IMR-90 (cell line): ENCODE data around the gene KCNMA1. TPM values are rescaled to one million over a fixed set of nuclear protein-coding genes. Genes with fewer than 3 reads are reported as not detected.

Experiments
- ATAC-seq: fragments of 200-7000 bp; cut with Tn5 transposase; 2 replicates; pipeline ENCODE4 v1.9.1; 2020; ENCODE audit warnings: low read depth, mild to moderate bottlenecking, moderate library complexity
- BruUV-seq: library from RNA; stranded (reverse); fragments of 400-500 nt; replicated peaks from 2 replicates; lab custom pipeline; 2021; lab: Mats Ljungman, UMichigan
- CTCF ChIA-PET: fragments of 300-600 bp; formaldehyde crosslinking; extraction: SDS; loops from one replicate; lab custom pipeline; 2021; ENCODE audit warnings: antibody characterized with exemption; lab: Yijun Ruan, JAX
- POLR2A ChIA-PET: fragments of 300-600 bp; sonication (Branson Sonifier 250); formaldehyde crosslinking; loops from one replicate; lab custom pipeline; 2022; ENCODE audit warnings: antibody characterized with exemption; ENCODE audit not compliant: unreplicated experiment; lab: Charles Lee
- DNase-seq: peaks from one replicate; pipeline ENCODE4 v3.0.0; 2013
- H2AFZ ChIP-seq: replicated peaks from 2 replicates; pipeline ENCODE3; 2013; ENCODE audit warnings: low read length, mild to moderate bottlenecking; ENCODE audit not compliant: poor library complexity
- H2AK5ac ChIP-seq: 2 replicates; pipeline ENCODE4 v1.6.1; 2013; ENCODE audit warnings: low read depth, low read length, inconsistent platforms
- H2AK9ac ChIP-seq: replicated peaks from 2 replicates; pipeline ENCODE3; 2013; ENCODE audit warnings: mild to moderate bottlenecking, low read depth, low read length, moderate library complexity; ENCODE audit not compliant: poor library complexity
- H2BK120ac ChIP-seq: 2 replicates; pipeline ENCODE4 v1.6.1; 2013; ENCODE audit warnings: low read depth, low read length, inconsistent platforms
- H2BK15ac ChIP-seq: 3 replicates; pipeline ENCODE4 v1.6.1; 2013; ENCODE audit warnings: low read depth, low read length, inconsistent platforms
- H2BK20ac ChIP-seq: 2 replicates; pipeline ENCODE4 v1.6.1; 2013; ENCODE audit warnings: low read depth, mild to moderate bottlenecking, inconsistent platforms, low read length, moderate library complexity
- H2BK5ac ChIP-seq: 2 replicates; pipeline ENCODE4 v1.6.1; 2013; ENCODE audit warnings: mild to moderate bottlenecking, low read depth, low read length, inconsistent platforms; ENCODE audit not compliant: poor library complexity, severe bottlenecking
- H3K14ac ChIP-seq: replicated peaks from 2 replicates; pipeline ENCODE4 v1.6.1; 2013; ENCODE audit warnings: low read depth, low read length, inconsistent platforms
- H3K18ac ChIP-seq: 2 replicates; pipeline ENCODE4 v1.6.1; 2013; ENCODE audit warnings: low read depth, low read length, control low read depth
- H3K23ac ChIP-seq: 2 replicates; pipeline ENCODE4 v1.6.1; 2013; ENCODE audit warnings: low read depth, low read length, inconsistent platforms
- H3K27ac ChIP-seq: 2 replicates; pipeline ENCODE4 v1.5.1; 2013; ENCODE audit warnings: mild to moderate bottlenecking, control low read depth, low read length; ENCODE audit not compliant: insufficient read depth
- H3K27me3 ChIP-seq: 2 replicates; pipeline ENCODE4 v1.6.1; 2013; ENCODE audit warnings: low read length; ENCODE audit not compliant: control insufficient read depth, insufficient read depth
- H3K36me3 ChIP-seq: 2 replicates; pipeline ENCODE4 v1.6.1; 2013; ENCODE audit warnings: low read length, mixed read lengths; ENCODE audit not compliant: control insufficient read depth, insufficient read depth
- H3K4ac ChIP-seq: 2 replicates; pipeline ENCODE4 v1.6.1; 2013; ENCODE audit warnings: low read depth, low read length, inconsistent platforms
- H3K4me1 ChIP-seq: 2 replicates; pipeline ENCODE4 v1.6.1; 2013; ENCODE audit warnings: low read length, mixed read lengths; ENCODE audit not compliant: control insufficient read depth, insufficient read depth
- H3K4me2 ChIP-seq: 2 replicates; pipeline ENCODE4 v1.6.1; 2013; ENCODE audit warnings: low read depth, mild to moderate bottlenecking, control low read depth, low read length, moderate library complexity
- H3K4me3 ChIP-seq: 2 replicates; pipeline ENCODE4 v1.5.1; 2013; ENCODE audit warnings: low read depth, mild to moderate bottlenecking, control low read depth, low read length, moderate library complexity; ENCODE audit not compliant: insufficient read depth
- H3K56ac ChIP-seq: 2 replicates; pipeline ENCODE4 v1.6.1; 2013; ENCODE audit warnings: low read length, inconsistent platforms; ENCODE audit not compliant: insufficient read depth; ENCODE audit errors: extremely low read depth
- H3K79me1 ChIP-seq, 2 experiments: 2 replicates each; pipeline ENCODE4 v1.6.1; 2013; ENCODE audit warnings: low read length in 2 of 2, inconsistent platforms in 1 of 2, low read depth in 1 of 2
- H3K9ac ChIP-seq: 2 replicates; pipeline ENCODE4 v1.6.1; 2013; ENCODE audit warnings: low read depth, low read length, control low read depth
- H3K9me1 ChIP-seq: 2 replicates; pipeline ENCODE4 v1.6.1; 2013; ENCODE audit warnings: low read length, inconsistent platforms; ENCODE audit not compliant: insufficient read depth
- H3K9me3 ChIP-seq: 2 replicates; pipeline ENCODE4 v1.6.1; 2013; ENCODE audit warnings: low read length; ENCODE audit not compliant: control insufficient read depth, insufficient read depth
- H4K20me1 ChIP-seq: 2 replicates; pipeline ENCODE4 v1.6.1; 2013; ENCODE audit warnings: low read length, inconsistent platforms; ENCODE audit not compliant: insufficient read depth
- H4K5ac ChIP-seq: 2 replicates; pipeline ENCODE4 v1.6.1; 2013; ENCODE audit warnings: mild to moderate bottlenecking, low read depth, low read length, control low read depth
- H4K8ac ChIP-seq, 2 experiments: 2 replicates each; pipeline ENCODE4 v1.6.1; 2013; ENCODE audit warnings: low read depth in 2 of 2, low read length in 2 of 2, control low read depth in 1 of 2, inconsistent platforms in 1 of 2
- H4K91ac ChIP-seq: 2 replicates; pipeline ENCODE4 v1.6.1; 2013; ENCODE audit warnings: low read depth, low read length, inconsistent platforms; ENCODE audit not compliant: insufficient read depth
- BHLHE40 ChIP-seq: fragments of 150-350 bp; IDR thresholded peaks from 2 replicates; pipeline ENCODE4 v1.6.1; 2016; ENCODE audit warnings: mild to moderate bottlenecking, low read depth, low read length
- CEBPB ChIP-seq: IDR thresholded peaks from 2 replicates; pipeline ENCODE4 v1.6.1; 2012; ENCODE audit warnings: low read depth, low read length, improper control_type of control experiment
- CHD1 ChIP-seq: IDR thresholded peaks from 2 replicates; pipeline ENCODE4 v1.6.1; 2012; ENCODE audit warnings: low read depth, low read length, improper control_type of control experiment
- CTCF ChIP-seq: conservative IDR thresholded peaks from 2 replicates; pipeline ENCODE4 v1.5.1; 2012; ENCODE audit warnings: mild to moderate bottlenecking, low read depth, low read length, improper control_type of control experiment
- ELK1 ChIP-seq: fragments of 150-350 bp; IDR thresholded peaks from 2 replicates; pipeline ENCODE4 v1.6.1; 2016; ENCODE audit warnings: low read depth, mild to moderate bottlenecking, low read length, moderate library complexity, borderline replicate concordance
- FOS ChIP-seq: fragments of 150-350 bp; IDR thresholded peaks from 2 replicates; pipeline ENCODE4 v1.6.1; 2016; ENCODE audit warnings: low read depth, low read length
- MAFK ChIP-seq: IDR thresholded peaks from 2 replicates; pipeline ENCODE4 v1.6.1; 2012; ENCODE audit warnings: low read depth, low read length, improper control_type of control experiment
- MAZ ChIP-seq: IDR thresholded peaks from 2 replicates; pipeline ENCODE4 v1.6.1; 2012; ENCODE audit warnings: low read depth, mild to moderate bottlenecking, low read length, improper control_type of control experiment, moderate library complexity, borderline replicate concordance
- MXI1 ChIP-seq: IDR thresholded peaks from 2 replicates; pipeline ENCODE4 v1.6.1; 2012; ENCODE audit warnings: low read depth, mild to moderate bottlenecking, low read length, moderate library complexity, borderline replicate concordance
- NFE2L2 ChIP-seq: fragments of 150-350 bp; IDR thresholded peaks from 2 replicates; pipeline ENCODE4 v1.6.1; 2016; ENCODE audit warnings: low read depth, mild to moderate bottlenecking, low read length
- POLR2A ChIP-seq: IDR thresholded peaks from 2 replicates; pipeline ENCODE4 v1.6.1; 2012; ENCODE audit warnings: mild to moderate bottlenecking, low read depth, low read length
- RAD21 ChIP-seq: IDR thresholded peaks from 2 replicates; pipeline ENCODE4 v1.6.1; 2012; ENCODE audit warnings: low read length, improper control_type of control experiment
- RCOR1 ChIP-seq: IDR thresholded peaks from 2 replicates; pipeline ENCODE4 v1.6.1; 2012; ENCODE audit warnings: mild to moderate bottlenecking, low read length, improper control_type of control experiment; ENCODE audit not compliant: insufficient replicate concordance
- RFX5 ChIP-seq: IDR thresholded peaks from 2 replicates; pipeline ENCODE4 v1.8.0; 2012; ENCODE audit warnings: low read depth, mild to moderate bottlenecking, low read length, moderate library complexity
- SMC3 ChIP-seq: fragments of 150-350 bp; IDR thresholded peaks from 2 replicates; pipeline ENCODE4 v1.6.1; 2016; ENCODE audit warnings: low read depth, mild to moderate bottlenecking, antibody characterized with exemption, low read length, moderate library complexity
- USF2 ChIP-seq: fragments of 150-350 bp; IDR thresholded peaks from 2 replicates; pipeline ENCODE4 v1.6.1; 2017; ENCODE audit warnings: mild to moderate bottlenecking, antibody characterized with exemption, low read length, low read depth
- WGBS, 2 experiments: methylation state at CpG; one replicate each; pipeline versions ENCODE4 v1.1.5 to v1.1.7; 2013; ENCODE audit warnings: missing lambda C conversion rate in 2 of 2; ENCODE audit not compliant: insufficient read length in 1 of 2; ENCODE audit errors: extremely low coverage in 2 of 2; 5-methylcytosine and 5-hydroxymethylcytosine counted together
- dilution Hi-C: fragments of 300-500 bp; cut with HindIII; formaldehyde crosslinking; loops from one replicate; pipeline ENCODE4 v1.14.3; 2018; ENCODE audit warnings: low sequenced_read_pairs; ENCODE audit not compliant: unreplicated experiment
- in situ Hi-C: fragments of 300-500 bp; cut with MboI; formaldehyde crosslinking; loops from 3 replicates; pipeline ENCODE4 v1.14.3; 2019; ENCODE audit warnings: low sequenced_read_pairs, inconsistent platforms, mixed read lengths
- intact Hi-C: fragments of 100-400 bp; cut with micrococcal nuclease; formaldehyde crosslinking; loops from 2 replicates; pipeline ENCODE4 v1.10.0; 2022
- polyA plus RNA-seq, 3 experiments: library from polyadenylated mRNA; depleted of rRNA; stranded (reverse); fragments of >200 nt; gene quantifications; 2 replicates each; pipeline ENCODE4 v1.2.3, GENCODE V29; 2012; ENCODE audit warnings: low replicate concordance in 1 of 3
- total RNA-seq: library from RNA; depleted of rRNA; stranded (reverse); fragments of >200 nt; gene quantifications from 2 replicates; pipeline ENCODE4 v1.2.3, GENCODE V29; 2012

The KCNMA1 gene
- total and polyA plus RNA-seq, 2 of the 4 experiments (the other 2 are of a cell fraction): 25.6 to 29.6 TPM

GRCh38 chr10:77680811-77681210, 43.2 kb upstream of the KCNMA1 start:
- CTCF ChIA-PET: interaction anchor here (0.6 kb wide), 1 partner anchor 472 kb away, joined by 3 read pairs; no protein-coding TSS in a partner anchor

More at GRCh38 chr10:77680811-77681210, 43.2 kb upstream of the KCNMA1 start:
- Histone ChIP-seq H3K4me1 (no peaks in the 10 kb centered on the region), H2BK5ac (no peak overlapping the region), H3K14ac (no peak overlapping the region), H3K79me1 (no peaks in the 10 kb centered on the region), H4K8ac (no peak overlapping the region), H3K9me3 (no peaks in the 10 kb centered on the region), H4K20me1 (no peaks in the 10 kb centered on the region), H3K27me3 (peaks cover 43% of the 10 kb centered on the region), H3K56ac (no peak overlapping the region), H2BK15ac (no peak overlapping the region), H2BK20ac (no peak overlapping the region), H3K18ac (no peak overlapping the region), H3K9ac (no peak overlapping the region), H4K5ac (no peak overlapping the region), H3K4me2 (no peak overlapping the region), H3K27ac (no peak overlapping the region), H2AFZ (no peak overlapping the region), H3K23ac (no peak overlapping the region), H3K36me3 (no peaks in the 10 kb centered on the region), H4K91ac (no peak overlapping the region), H3K9me1 (no peaks in the 10 kb centered on the region), H3K4ac (no peak overlapping the region), H2BK120ac (no peak overlapping the region), H2AK5ac (no peak overlapping the region), H2AK9ac (no peak overlapping the region), H3K4me3 (no peak overlapping the region)
- POLR2A ChIA-PET: no interaction called here
- intact Hi-C loops (no loop called here), in situ Hi-C loops (no loop called here), dilution Hi-C loops (no loop called here)
- ATAC-seq (no peak), DNase-seq (no peak)
- no TSS peak for BruUV-seq
- TF ChIP-seq CHD1: no peak
- no peak for TF ChIP-seq RAD21
- no peak for TF ChIP-seq BHLHE40
- TF ChIP-seq MXI1: no peak
- no peak for TF ChIP-seq ELK1
- no peak for TF ChIP-seq NFE2L2
- no peak for TF ChIP-seq MAZ
- TF ChIP-seq RFX5: no peak
- TF ChIP-seq RCOR1: no peak
- no peak for TF ChIP-seq FOS
- no peak for TF ChIP-seq SMC3
- TF ChIP-seq CTCF: no peak
- TF ChIP-seq USF2: no peak
- no peak for TF ChIP-seq POLR2A
- no peak for TF ChIP-seq CEBPB
- TF ChIP-seq MAFK: no peak
- WGBS, 2 experiments: no CpG with 5 or more reads among the region's 8 CpGs
